Effector memory CD8-positive, alpha-beta T cell (primary cell): ENCODE results near the gene PPP1R12A.
A peak's percentile ranks its signal among the peaks of the same experiment; 100 is the strongest.

ENCODE experiments used
- ATAC-seq: fragments of 150-1000 bp; cut with Tn5 transposase; replicated peaks from 2 replicates; pipeline ENCODE4 v1.10.0; 2021; ENCODE audit warnings: mild to moderate bottlenecking, moderate library complexity
- DNase-seq, 3 experiments: peaks; one replicate each; pipeline ENCODE4 v3.0.0; 2021
- H3K27ac Mint-ChIP-seq, 2 donors: one replicate each; pipeline ENCODE4 v1.8.0; 2022; ENCODE audit warnings: mild to moderate bottlenecking in 2 of 2, mixed read lengths in 2 of 2, moderate library complexity in 2 of 2
- H3K27me3 Mint-ChIP-seq, 2 donors: one replicate each; pipeline ENCODE4 v1.8.0; 2022; ENCODE audit warnings: mixed read lengths in 2 of 2
- H3K36me3 Mint-ChIP-seq: one replicate; pipeline ENCODE4 v1.8.0; 2022; ENCODE audit warnings: mild to moderate bottlenecking, moderate library complexity, mixed read lengths; ENCODE audit not compliant: insufficient read depth
- H3K4me1 Mint-ChIP-seq, 2 donors: one replicate each; pipeline ENCODE4 v1.8.0; 2022; ENCODE audit warnings: low read depth in 2 of 2, mixed read lengths in 2 of 2
- H3K4me3 Mint-ChIP-seq, 2 donors: one replicate each; pipeline ENCODE4 v1.8.0; 2022; ENCODE audit warnings: mild to moderate bottlenecking in 2 of 2, mixed read lengths in 2 of 2, moderate library complexity in 2 of 2
- H3K9me3 Mint-ChIP-seq, 2 donors: one replicate each; pipeline ENCODE4 v1.8.0; 2022; ENCODE audit warnings: mixed read lengths in 2 of 2

Gene PPP1R12A

GRCh38 chr12:79873201-79873600 lies 61.7 kb downstream of the PPP1R12A start:
- H3K36me3 Mint-ChIP-seq, result peaks cover 45% of the 10 kb centered on the region
- peaks cover 34 to 89% of the 10 kb centered on the region in 2 donors for H3K4me1 Mint-ChIP-seq
- peak overlapping the region; percentile 23 to 85 for H3K27ac Mint-ChIP-seq
- H3K9me3 Mint-ChIP-seq, result no peaks in the 10 kb centered on the region
- no peak overlapping the region for H3K4me3 Mint-ChIP-seq
- ATAC-seq, result no peak
- no peaks in the 10 kb centered on the region for H3K27me3 Mint-ChIP-seq
- no peak for DNase-seq

- Mint-ChIP-seq H3K9me3 (no peaks in the 10 kb centered on the region), H3K4me1 (peaks cover 31 to 82% of the 10 kb centered on the region in 2 donors), H3K27me3 (no peaks in the 10 kb centered on the region), H3K4me3 (no peak overlapping the region), H3K27ac (peak overlapping the region in 1 of 2 donors; percentile 82), H3K36me3 (peaks cover 44% of the 10 kb centered on the region)
- ATAC-seq (no peak), DNase-seq (no peak)
Measured at GRCh38 chr12:79871621-79872020, 63.3 kb downstream of the PPP1R12A start.

- Mint-ChIP-seq H3K4me1 (peaks cover 31 to 82% of the 10 kb centered on the region in 2 donors), H3K27me3 (no peaks in the 10 kb centered on the region), H3K36me3 (peaks cover 43% of the 10 kb centered on the region)
Measured at GRCh38 chr12:79870916-79871315, 64.0 kb downstream of the PPP1R12A start.

GRCh38 chr12:79859646-79860045 lies 75.3 kb downstream of the PPP1R12A start:
- DNase-seq, result no peak
- H3K36me3 Mint-ChIP-seq, result peaks cover 4% of the 10 kb centered on the region
- no peak for ATAC-seq
- no peak overlapping the region for H3K27ac Mint-ChIP-seq
- H3K27me3 Mint-ChIP-seq, result no peaks in the 10 kb centered on the region
- no peak overlapping the region for H3K4me3 Mint-ChIP-seq
- peaks cover 36 to 52% of the 10 kb centered on the region in 2 donors for H3K4me1 Mint-ChIP-seq
- no peaks in the 10 kb centered on the region for H3K9me3 Mint-ChIP-seq

More at GRCh38 chr12:79870916-79871315, 64.0 kb downstream of the PPP1R12A start:
- ATAC-seq (no peak), DNase-seq (no peak)
- peak overlapping the region in 1 of 2 donors; percentile 82 for H3K27ac Mint-ChIP-seq
- H3K4me3 Mint-ChIP-seq, result no peak overlapping the region
- H3K9me3 Mint-ChIP-seq, result no peaks in the 10 kb centered on the region

GRCh38 chr12:79858518-79858917 lies 76.4 kb downstream of the PPP1R12A start:
- peaks cover 28 to 42% of the 10 kb centered on the region in 2 donors for H3K4me1 Mint-ChIP-seq
- no peaks in the 10 kb centered on the region for H3K27me3 Mint-ChIP-seq
- H3K27ac Mint-ChIP-seq, result peak overlapping the region in 1 of 2 donors; percentile 31
- H3K9me3 Mint-ChIP-seq, result no peaks in the 10 kb centered on the region
- H3K36me3 Mint-ChIP-seq, result peaks cover 4% of the 10 kb centered on the region
- peak overlapping the region in 1 of 2 donors; percentile 13 for H3K4me3 Mint-ChIP-seq
- no peak for ATAC-seq
- no peak for DNase-seq

- no peak for ATAC-seq
- Mint-ChIP-seq H3K9me3 (peaks cover 0 to 1% of the 10 kb centered on the region in 2 donors), H3K27me3 (no peaks in the 10 kb centered on the region), H3K4me1 (peaks cover 22 to 38% of the 10 kb centered on the region in 2 donors), H3K4me3 (no peak overlapping the region), H3K36me3 (peaks cover 4% of the 10 kb centered on the region), H3K27ac (no peak overlapping the region)
- no peak for DNase-seq
Measured at GRCh38 chr12:79857675-79858074, 77.2 kb downstream of the PPP1R12A start.

- Mint-ChIP-seq H3K4me1 (peaks cover 14 to 46% of the 10 kb centered on the region in 2 donors), H3K4me3 (peak overlapping the region in 1 of 2 donors; percentile 10), H3K36me3 (no peaks in the 10 kb centered on the region), H3K27ac (peak overlapping the region in 1 of 2 donors; percentile 0), H3K27me3 (no peaks in the 10 kb centered on the region), H3K9me3 (peaks cover 4 to 7% of the 10 kb centered on the region in 2 donors)
- DNase-seq (no peak), ATAC-seq (peak; percentile 27)
Measured at GRCh38 chr12:79850610-79851299, 84.1 kb downstream of the PPP1R12A start.

- H3K27me3 Mint-ChIP-seq, result no peaks in the 10 kb centered on the region
- peak overlapping the region; percentile 41 to 82 for H3K27ac Mint-ChIP-seq
- no peak for DNase-seq
- H3K4me3 Mint-ChIP-seq, result peak overlapping the region in 1 of 2 donors; percentile 35
- ATAC-seq, result peak; percentile 72
- peaks cover 21% of the 10 kb centered on the region for H3K36me3 Mint-ChIP-seq
- H3K4me1 Mint-ChIP-seq, result peaks cover 23 to 58% of the 10 kb centered on the region in 2 donors
- peaks cover 4 to 7% of the 10 kb centered on the region in 2 donors for H3K9me3 Mint-ChIP-seq
Measured at GRCh38 chr12:79848339-79848738, 86.6 kb downstream of the PPP1R12A start.

- peaks cover 3 to 7% of the 10 kb centered on the region in 2 donors for H3K9me3 Mint-ChIP-seq
- H3K27ac Mint-ChIP-seq, result peak overlapping the region; percentile 41 to 82
- peaks cover 26 to 63% of the 10 kb centered on the region in 2 donors for H3K4me1 Mint-ChIP-seq
- peaks cover 26% of the 10 kb centered on the region for H3K36me3 Mint-ChIP-seq
- no peaks in the 10 kb centered on the region for H3K27me3 Mint-ChIP-seq
- H3K4me3 Mint-ChIP-seq, result peak overlapping the region in 1 of 2 donors; percentile 2
- ATAC-seq, result no peak
- no peak for DNase-seq
Measured at GRCh38 chr12:79847417-79847816, 87.5 kb downstream of the PPP1R12A start.

GRCh38 chr12:79844693-79845092 lies 90.2 kb downstream of the PPP1R12A start:
- no peak for ATAC-seq
- H3K27me3 Mint-ChIP-seq, result no peaks in the 10 kb centered on the region
- peaks cover 28% of the 10 kb centered on the region for H3K36me3 Mint-ChIP-seq
- peaks cover 37 to 65% of the 10 kb centered on the region in 2 donors for H3K4me1 Mint-ChIP-seq
- H3K9me3 Mint-ChIP-seq, result no peaks in the 10 kb centered on the region
- H3K4me3 Mint-ChIP-seq, result no peak overlapping the region
- no peak for DNase-seq
- H3K27ac Mint-ChIP-seq, result peak overlapping the region; percentile 2 to 61

- Mint-ChIP-seq H3K9me3 (peaks cover 0 to 3% of the 10 kb centered on the region in 2 donors), H3K27ac (peak overlapping the region in 1 of 2 donors; percentile 61), H3K36me3 (peaks cover 35% of the 10 kb centered on the region), H3K4me1 (peaks cover 37 to 67% of the 10 kb centered on the region in 2 donors), H3K27me3 (no peaks in the 10 kb centered on the region), H3K4me3 (no peak overlapping the region)
- ATAC-seq (no peak), DNase-seq (no peak)
Measured at GRCh38 chr12:79843978-79844377, 90.9 kb downstream of the PPP1R12A start.

- peaks cover 0 to 3% of the 10 kb centered on the region in 2 donors for H3K9me3 Mint-ChIP-seq
Measured at GRCh38 chr12:79842630-79843029, 92.3 kb downstream of the PPP1R12A start.

GRCh38 chr12:79841878-79842265 lies 93.0 kb downstream of the PPP1R12A start:
- peak overlapping the region in 1 of 2 donors; percentile 16 for H3K4me3 Mint-ChIP-seq
- H3K4me1 Mint-ChIP-seq, result peaks cover 27 to 54% of the 10 kb centered on the region in 2 donors
- no peaks in the 10 kb centered on the region for H3K27me3 Mint-ChIP-seq

More at GRCh38 chr12:79842630-79843029, 92.3 kb downstream of the PPP1R12A start:
- Mint-ChIP-seq H3K27me3 (no peaks in the 10 kb centered on the region), H3K27ac (peak overlapping the region; percentile 30 to 50), H3K36me3 (peaks cover 38% of the 10 kb centered on the region), H3K4me1 (peaks cover 32 to 62% of the 10 kb centered on the region in 2 donors), H3K4me3 (peak overlapping the region in 1 of 2 donors; percentile 16)
- DNase-seq (no peak), ATAC-seq (no peak)

More at GRCh38 chr12:79841878-79842265, 93.0 kb downstream of the PPP1R12A start:
- Mint-ChIP-seq H3K36me3 (peaks cover 38% of the 10 kb centered on the region), H3K9me3 (peaks cover 0 to 3% of the 10 kb centered on the region in 2 donors), H3K27ac (peak overlapping the region in 1 of 2 donors; percentile 50)
- ATAC-seq (no peak), DNase-seq (no peak)
